NCI-H128 (cell line): ENCODE results near the gene CACNB1.

Source experiments
- DNase-seq: peaks from one replicate; lab custom pipeline; 2025; ENCODE audit not compliant: unreplicated experiment; lab: John Stamatoyannopoulos, UW

Gene CACNB1

GRCh38 chr17:39153599-39154051 is 43.8 kb downstream of the CACNB1 start:
- DNase-seq: peak; percentile 60

GRCh38 chr17:39151943-39152818 is 45.3 kb downstream of the CACNB1 start:
- no peak for DNase-seq

- no peak for DNase-seq
Measured at GRCh38 chr17:39151150-39151942, 46.1 kb downstream of the CACNB1 start, which contains the start of gene PLXDC1. Gene PLXDC1 (minus strand): TSS chr17:39151637. CDS start chr17:39151437, 200 bp downstream.

- DNase-seq: no peak
Measured at GRCh38 chr17:39150795-39151149, 46.7 kb downstream of the CACNB1 start.

GRCh38 chr17:39150104-39150634 is 47.3 kb downstream of the CACNB1 start:
- no peak for DNase-seq

GRCh38 chr17:39147221-39148185 is 50.0 kb downstream of the CACNB1 start:
- no peak for DNase-seq

GRCh38 chr17:39146273-39146672 is 51.2 kb downstream of the CACNB1 start:
- no peak for DNase-seq

GRCh38 chr17:39145143-39145542 is 52.3 kb downstream of the CACNB1 start:
- no peak for DNase-seq

GRCh38 chr17:39144416-39144840 is 53.0 kb downstream of the CACNB1 start:
- DNase-seq: no peak

- no peak for DNase-seq
Measured at GRCh38 chr17:39143552-39144093, 53.8 kb downstream of the CACNB1 start.

GRCh38 chr17:39141915-39142664 is 55.4 kb downstream of the CACNB1 start:
- no peak for DNase-seq

- DNase-seq: no peak
Measured at GRCh38 chr17:39141294-39141693, 56.2 kb downstream of the CACNB1 start.

GRCh38 chr17:39139561-39139960 is 57.9 kb downstream of the CACNB1 start:
- no peak for DNase-seq

- DNase-seq: no peak
Measured at GRCh38 chr17:39139161-39139511, 58.3 kb downstream of the CACNB1 start.

GRCh38 chr17:39138431-39139160 is 58.9 kb downstream of the CACNB1 start:
- no peak for DNase-seq

- no peak for DNase-seq
Measured at GRCh38 chr17:39134878-39135277, 62.6 kb downstream of the CACNB1 start.

- no peak for DNase-seq
Measured at GRCh38 chr17:39132192-39132610, 65.3 kb downstream of the CACNB1 start.

- DNase-seq: no peak
Measured at GRCh38 chr17:39131616-39132015, 65.9 kb downstream of the CACNB1 start.

GRCh38 chr17:39130205-39130604 is 67.3 kb downstream of the CACNB1 start:
- no peak for DNase-seq
